ENCODE data around the gene BRD1.

BRD1 gene

DNA sequence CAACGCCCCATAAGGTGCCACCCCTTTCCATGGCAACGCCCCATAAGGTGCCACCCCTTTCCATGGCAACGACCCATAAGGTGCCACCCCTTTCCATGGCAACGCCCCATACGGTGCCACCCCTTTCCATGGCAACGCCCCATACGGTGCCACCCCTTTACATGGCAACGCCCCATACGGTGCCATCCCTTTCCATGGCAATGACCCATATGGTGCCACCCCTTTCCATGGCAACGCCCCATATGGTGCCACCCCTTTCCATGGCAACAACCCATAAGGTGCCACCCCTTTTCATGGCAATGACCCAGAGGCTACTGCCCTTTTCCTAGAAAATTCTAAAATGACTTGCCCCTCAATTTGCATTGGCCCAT is 72.1 kb downstream of the BRD1 start:
- TF ChIP-seq SIN3A (IDR thresholded peaks at IDR 0.05; ENCODE audit: borderline replicate concordance, insufficient read depth, low read length) (no peak), TAF1 (IDR thresholded peaks at IDR 0.05; ENCODE audit: borderline replicate concordance, insufficient read depth, low read length) (no peak), POLR2AphosphoS5 (IDR thresholded peaks at IDR 0.05; ENCODE audit: low read depth, low read length) (no peak), FOXP2 (optimal IDR thresholded peaks at IDR 0.05; ENCODE audit: borderline replicate concordance, extremely low read depth, extremely low read length, insufficient read depth) (no peak)
- TF ChIP-seq, protein P1, sequence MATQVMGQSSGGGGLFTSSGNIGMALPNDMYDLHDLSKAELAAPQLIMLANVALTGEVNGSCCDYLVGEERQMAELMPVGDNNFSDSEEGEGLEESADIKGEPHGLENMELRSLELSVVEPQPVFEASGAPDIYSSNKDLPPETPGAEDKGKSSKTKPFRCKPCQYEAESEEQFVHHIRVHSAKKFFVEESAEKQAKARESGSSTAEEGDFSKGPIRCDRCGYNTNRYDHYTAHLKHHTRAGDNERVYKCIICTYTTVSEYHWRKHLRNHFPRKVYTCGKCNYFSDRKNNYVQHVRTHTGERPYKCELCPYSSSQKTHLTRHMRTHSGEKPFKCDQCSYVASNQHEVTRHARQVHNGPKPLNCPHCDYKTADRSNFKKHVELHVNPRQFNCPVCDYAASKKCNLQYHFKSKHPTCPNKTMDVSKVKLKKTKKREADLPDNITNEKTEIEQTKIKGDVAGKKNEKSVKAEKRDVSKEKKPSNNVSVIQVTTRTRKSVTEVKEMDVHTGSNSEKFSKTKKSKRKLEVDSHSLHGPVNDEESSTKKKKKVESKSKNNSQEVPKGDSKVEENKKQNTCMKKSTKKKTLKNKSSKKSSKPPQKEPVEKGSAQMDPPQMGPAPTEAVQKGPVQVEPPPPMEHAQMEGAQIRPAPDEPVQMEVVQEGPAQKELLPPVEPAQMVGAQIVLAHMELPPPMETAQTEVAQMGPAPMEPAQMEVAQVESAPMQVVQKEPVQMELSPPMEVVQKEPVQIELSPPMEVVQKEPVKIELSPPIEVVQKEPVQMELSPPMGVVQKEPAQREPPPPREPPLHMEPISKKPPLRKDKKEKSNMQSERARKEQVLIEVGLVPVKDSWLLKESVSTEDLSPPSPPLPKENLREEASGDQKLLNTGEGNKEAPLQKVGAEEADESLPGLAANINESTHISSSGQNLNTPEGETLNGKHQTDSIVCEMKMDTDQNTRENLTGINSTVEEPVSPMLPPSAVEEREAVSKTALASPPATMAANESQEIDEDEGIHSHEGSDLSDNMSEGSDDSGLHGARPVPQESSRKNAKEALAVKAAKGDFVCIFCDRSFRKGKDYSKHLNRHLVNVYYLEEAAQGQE (IDR thresholded peaks at IDR 0.05; ENCODE audit: insufficient read depth in 1 of 2, low read depth in 2 of 2, low read length in 2 of 2), result no peak

DNA sequence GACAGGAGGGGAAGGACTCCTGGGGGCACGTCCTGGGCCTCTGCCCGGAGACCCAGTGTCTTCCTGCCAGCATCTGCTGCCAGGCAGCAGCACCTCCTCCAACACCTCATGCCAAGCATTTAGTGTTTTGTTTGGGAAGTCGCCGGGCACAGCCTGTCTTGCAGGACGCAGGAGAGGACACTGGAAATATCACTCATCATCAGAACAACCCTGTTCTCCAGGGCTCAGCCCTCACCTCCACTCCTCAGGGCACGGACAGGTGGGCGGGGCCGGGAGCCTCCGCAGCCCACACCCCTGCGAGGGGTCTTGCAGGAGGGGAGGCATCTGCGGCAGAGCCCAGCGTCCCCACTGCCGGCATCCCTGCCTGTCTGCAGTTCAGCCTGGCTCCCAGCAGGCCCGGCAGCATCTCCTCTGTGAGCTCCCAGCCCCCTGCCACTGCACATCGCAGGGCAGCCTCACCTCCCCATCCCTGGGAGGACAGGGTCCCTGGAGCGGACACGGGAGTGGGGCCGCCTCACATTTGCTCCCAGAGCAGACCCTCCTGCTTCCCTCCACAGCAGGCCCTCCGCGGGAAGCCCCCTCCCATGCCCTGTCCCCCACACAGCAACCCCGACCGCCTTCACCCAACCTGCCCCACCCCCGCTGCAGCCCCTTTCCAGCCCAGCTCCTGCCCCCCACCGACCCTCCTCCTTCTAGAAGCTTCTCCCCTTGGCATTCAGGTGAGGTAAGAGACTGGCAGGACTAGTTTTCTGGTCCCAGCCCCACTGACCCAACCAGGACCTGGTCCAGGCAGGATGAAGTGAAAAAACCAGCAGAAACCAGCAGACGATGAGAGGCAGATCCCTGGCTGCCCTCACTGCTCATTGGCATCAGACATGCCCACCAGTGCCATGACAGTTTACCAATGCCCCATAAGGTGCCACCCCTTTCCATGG is 72.7 kb downstream of the BRD1 start:
- no peak for TF ChIP-seq FOXP2 (optimal IDR thresholded peaks at IDR 0.05; ENCODE audit: borderline replicate concordance, extremely low read depth, extremely low read length, insufficient read depth)
- no peak for TF ChIP-seq POLR2AphosphoS5 (IDR thresholded peaks at IDR 0.05; ENCODE audit: low read depth, low read length)

DNA sequence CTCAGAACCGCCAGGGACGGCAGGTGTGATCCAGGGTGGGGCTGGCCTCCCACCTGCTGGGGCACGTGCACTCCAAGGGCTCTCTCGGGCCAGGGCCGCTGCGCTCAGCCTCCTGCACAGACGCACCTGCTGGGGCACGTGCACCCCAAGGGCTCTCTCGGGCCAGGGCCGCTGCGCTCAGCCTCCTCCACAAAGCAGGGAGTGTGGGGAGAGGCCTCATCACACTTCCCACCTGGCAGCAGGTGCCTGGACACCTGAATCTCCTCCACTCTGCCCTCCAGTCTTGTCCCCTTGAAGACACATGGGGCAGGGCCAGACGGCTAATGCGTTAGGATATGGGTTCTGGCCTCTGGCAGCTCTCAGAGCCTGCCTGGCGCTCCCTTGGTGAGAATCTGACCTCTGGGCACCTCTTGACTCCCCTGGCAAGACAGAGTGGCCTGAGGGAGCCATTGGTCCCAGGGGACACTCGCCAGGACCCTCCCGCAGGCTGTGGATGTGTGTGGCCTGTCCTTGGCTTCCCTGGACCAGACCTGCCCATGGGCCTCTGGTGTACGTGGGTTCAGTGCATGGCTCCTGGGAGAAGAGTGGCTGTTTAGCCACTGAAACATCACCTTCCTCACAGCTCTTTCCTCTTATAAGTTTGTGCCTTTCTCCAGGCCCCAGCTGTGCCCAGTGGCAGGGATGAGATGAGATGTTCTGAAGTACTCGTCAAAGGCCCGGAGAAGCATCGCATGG is 73.5 kb downstream of the BRD1 start:
- TF ChIP-seq, protein P1 (IDR thresholded peaks at IDR 0.05; ENCODE audit: insufficient read depth in 1 of 2, low read depth in 2 of 2, low read length in 2 of 2), result no peak
- TF ChIP-seq POLR2AphosphoS5 (IDR thresholded peaks at IDR 0.05; ENCODE audit: low read depth, low read length) (no peak), FOXP2 (optimal IDR thresholded peaks at IDR 0.05; ENCODE audit: borderline replicate concordance, extremely low read depth, extremely low read length, insufficient read depth) (no peak), TAF1 (IDR thresholded peaks at IDR 0.05; ENCODE audit: borderline replicate concordance, insufficient read depth, low read length) (no peak), SIN3A (IDR thresholded peaks at IDR 0.05; ENCODE audit: borderline replicate concordance, insufficient read depth, low read length) (no peak)

DNA sequence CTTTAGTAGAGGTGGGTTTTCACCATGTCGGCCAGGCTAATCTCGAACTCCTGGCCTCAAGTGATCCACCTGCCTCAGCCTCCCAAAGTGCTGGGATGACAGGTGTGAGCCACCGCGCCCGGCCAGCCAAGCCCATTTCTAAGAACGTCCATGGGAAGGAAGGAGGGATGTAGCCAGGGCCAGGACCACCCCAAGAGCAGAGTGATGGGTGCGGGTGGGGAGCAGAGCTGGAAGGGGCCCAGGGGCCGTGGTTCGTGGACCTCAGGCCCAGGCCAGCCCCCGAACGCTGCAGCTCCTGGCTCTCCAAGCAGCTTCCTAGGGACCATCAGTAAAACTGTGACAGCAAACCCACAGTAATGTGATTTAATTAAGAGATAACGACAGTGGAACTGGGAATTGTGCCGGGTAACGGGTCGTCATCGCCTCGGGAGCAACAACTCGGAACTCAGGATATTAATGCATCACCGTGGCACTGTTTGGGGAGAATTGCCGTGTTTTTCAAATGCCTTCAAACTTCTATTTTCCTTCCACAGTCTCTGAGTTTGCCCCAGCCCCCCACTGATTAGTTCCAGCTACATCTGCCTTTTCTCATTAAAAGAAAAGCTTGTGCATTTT is 74.3 kb downstream of the BRD1 start:
- no peak for TF ChIP-seq TAF1 (IDR thresholded peaks at IDR 0.05; ENCODE audit: borderline replicate concordance, insufficient read depth, low read length)
- no peak for TF ChIP-seq SIN3A (IDR thresholded peaks at IDR 0.05; ENCODE audit: borderline replicate concordance, insufficient read depth, low read length)
- TF ChIP-seq FOXP2 (optimal IDR thresholded peaks at IDR 0.05; ENCODE audit: borderline replicate concordance, extremely low read depth, extremely low read length, insufficient read depth), result no peak
- TF ChIP-seq POLR2AphosphoS5 (IDR thresholded peaks at IDR 0.05; ENCODE audit: low read depth, low read length), result no peak
- TF ChIP-seq, protein P1 (IDR thresholded peaks at IDR 0.05; ENCODE audit: insufficient read depth in 1 of 2, low read depth in 2 of 2, low read length in 2 of 2), result no peak

DNA sequence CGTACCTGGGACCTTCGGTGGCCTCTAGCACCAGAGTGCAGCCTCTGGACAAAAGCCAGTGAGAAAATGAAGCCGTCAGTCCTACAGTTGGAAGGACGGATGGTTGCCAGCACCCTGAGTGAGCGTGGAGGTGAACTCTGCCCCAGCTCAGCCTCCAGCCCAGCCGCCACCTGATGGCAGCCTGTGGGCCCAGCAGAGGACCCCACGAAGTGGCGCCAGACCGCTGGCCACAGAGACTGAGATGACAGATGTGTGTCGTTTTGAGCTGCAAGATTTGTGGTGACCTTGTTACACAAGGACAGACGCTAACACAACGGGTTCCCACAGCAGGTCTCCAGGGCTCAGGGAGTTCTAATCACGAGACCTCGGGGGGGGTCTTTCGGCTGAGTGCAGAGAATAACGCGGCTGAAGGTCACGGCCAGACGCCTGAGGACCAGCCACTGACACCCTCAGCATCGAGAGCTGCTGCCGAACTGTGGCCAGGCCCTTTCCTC is 75.0 kb downstream of the BRD1 start:
- TF ChIP-seq, protein P1 (IDR thresholded peaks at IDR 0.05; ENCODE audit: insufficient read depth in 1 of 2, low read depth in 2 of 2, low read length in 2 of 2), result no peak
- TF ChIP-seq FOXP2 (optimal IDR thresholded peaks at IDR 0.05; ENCODE audit: borderline replicate concordance, extremely low read depth, extremely low read length, insufficient read depth), result no peak
- no peak for TF ChIP-seq SIN3A (IDR thresholded peaks at IDR 0.05; ENCODE audit: borderline replicate concordance, insufficient read depth, low read length)
- no peak for TF ChIP-seq TAF1 (IDR thresholded peaks at IDR 0.05; ENCODE audit: borderline replicate concordance, insufficient read depth, low read length)
- no peak for TF ChIP-seq POLR2AphosphoS5 (IDR thresholded peaks at IDR 0.05; ENCODE audit: low read depth, low read length)
